ENCODE results near the gene SI. TPM values are rescaled to one million over a fixed set of nuclear protein-coding genes. Genes with fewer than 3 reads are reported as not detected.

The SI gene
- not detected in 2 replicates for total RNA-seq

DNA sequence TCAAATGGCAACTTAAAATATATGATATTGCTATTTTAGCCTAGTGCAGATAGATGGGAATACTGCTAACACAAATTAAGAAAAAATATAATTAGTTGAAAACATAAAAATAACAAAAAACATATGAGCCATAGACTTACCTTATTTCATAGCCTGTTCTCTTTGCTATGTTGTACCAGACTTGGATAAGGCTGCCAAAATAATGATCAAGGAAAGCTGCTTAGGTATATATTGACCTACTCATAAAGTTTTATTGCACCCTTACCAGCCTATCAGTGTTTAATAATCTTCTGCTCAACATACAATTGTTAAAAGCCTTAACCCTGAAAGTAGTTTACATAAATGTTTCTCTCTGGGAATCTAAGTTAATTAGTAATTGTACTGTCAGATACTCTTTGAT, at the start of gene SI:
SI (minus strand) TSS at position 204 of the 400 bp plus-strand sequence. CDS start 2,484 bp downstream, outside the sequence.

Other genes starting within 250 kb of the SI start
- not detected in 2 replicates for gene SLITRK3, start 117.9 kb upstream of the SI start, total RNA-seq